NCI-H1105 treated with DMSO at 0.1 percent for 48 hours (cell line): ENCODE measurements around the gene DUSP15.
A peak's percentile ranks its signal among the peaks of the same experiment; 100 is the strongest.
"Not testable (repeated sequence)": the region's sequence is repeated elsewhere in the genome, so short reads cannot be mapped to it uniquely, and the experiment has no call there.

ENCODE experiments used
- DNase-seq: peaks from one replicate; lab custom pipeline; 2025; lab: John Stamatoyannopoulos, UW

Gene DUSP15

DNA sequence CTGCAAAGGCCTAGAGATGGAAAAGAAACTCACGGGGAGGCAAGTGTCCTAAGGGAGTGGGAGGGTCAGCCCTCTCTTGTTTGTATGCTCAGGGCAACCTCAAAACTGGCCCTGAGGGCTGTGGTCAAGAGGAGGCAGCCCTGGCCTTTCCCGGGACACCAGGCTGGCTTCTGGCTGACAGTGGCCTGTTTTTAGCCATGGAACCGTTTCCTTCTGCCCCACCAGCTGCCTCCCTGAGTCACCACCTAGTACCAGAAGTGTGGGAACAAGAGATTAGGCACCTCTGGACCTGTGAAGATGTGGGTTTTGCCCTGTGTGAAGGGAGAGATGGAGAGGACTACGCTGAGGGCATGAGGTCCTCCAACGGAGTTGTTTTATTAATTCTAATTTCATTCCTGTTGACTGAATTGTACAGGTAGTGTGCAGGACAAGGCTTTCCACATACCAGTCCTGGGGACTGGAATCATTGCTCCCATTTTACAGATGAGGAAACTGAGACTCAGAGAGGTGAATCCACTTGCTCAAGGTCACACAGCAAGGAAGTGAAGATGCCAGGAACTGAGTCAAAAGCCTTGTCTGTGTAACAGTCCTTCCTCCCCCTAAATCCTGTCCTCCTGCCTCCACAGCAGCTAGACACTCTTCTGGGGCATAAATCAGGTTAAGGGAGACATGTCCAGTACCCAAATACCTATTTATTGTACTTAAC lies 30.4 kb downstream of the DUSP15 start:
- no peak for DNase-seq

DNA sequence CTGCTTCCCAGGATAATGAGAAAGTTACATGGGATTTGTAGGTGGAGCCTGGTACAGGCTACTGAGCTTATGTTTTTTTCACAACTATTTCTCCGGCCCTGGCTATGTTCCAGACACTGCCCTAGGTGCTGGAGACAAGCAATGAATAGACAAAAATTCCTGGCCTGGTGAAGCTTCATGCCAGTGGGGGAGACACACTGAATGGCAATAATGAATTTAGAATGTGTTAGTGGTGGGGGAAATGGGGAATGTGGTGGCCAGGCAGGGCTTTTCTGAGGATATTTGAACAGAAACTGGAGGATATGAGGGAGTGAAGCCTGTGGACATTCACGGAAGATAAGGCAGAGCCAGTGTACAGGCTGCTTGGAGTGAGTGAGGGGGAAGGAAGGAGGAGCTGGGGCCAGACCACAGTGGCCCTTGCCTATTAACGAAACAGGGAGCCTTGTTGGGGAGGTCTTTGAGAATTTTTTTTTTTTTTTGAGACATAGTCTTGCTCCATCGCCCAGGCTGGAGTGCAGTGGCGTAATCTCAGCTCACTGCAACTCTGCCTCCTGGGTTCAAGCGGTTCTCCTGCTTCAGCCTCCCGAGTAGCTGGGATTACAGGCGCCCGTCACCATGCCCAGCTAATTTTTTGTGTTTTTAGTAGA lies 31.6 kb downstream of the DUSP15 start:
- no peak for DNase-seq

DNA sequence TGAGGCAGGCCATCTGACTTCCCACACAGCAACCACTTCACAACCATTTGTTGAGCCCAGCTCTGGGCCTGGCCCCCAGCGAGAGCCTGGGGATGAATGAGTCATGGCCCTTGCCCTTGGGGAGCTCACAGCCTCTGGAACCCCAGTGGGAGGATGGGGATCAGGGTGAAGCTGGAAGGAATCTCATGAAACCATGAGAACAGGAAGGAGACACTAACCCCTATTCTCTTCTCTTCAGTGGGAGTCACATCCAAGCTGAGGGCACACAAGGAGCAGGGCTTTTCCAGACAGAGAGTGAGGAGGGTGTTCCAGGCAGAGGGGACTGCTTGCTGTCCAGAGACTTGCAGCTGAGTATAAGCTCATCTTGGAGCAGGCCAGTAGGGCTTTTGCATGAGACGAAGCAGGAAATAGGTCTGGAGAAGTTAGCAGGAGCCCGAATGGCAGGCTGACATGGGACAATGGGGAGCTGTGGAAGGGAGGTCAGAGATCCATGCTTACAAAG lies 32.4 kb downstream of the DUSP15 start:
- no peak for DNase-seq

DNA sequence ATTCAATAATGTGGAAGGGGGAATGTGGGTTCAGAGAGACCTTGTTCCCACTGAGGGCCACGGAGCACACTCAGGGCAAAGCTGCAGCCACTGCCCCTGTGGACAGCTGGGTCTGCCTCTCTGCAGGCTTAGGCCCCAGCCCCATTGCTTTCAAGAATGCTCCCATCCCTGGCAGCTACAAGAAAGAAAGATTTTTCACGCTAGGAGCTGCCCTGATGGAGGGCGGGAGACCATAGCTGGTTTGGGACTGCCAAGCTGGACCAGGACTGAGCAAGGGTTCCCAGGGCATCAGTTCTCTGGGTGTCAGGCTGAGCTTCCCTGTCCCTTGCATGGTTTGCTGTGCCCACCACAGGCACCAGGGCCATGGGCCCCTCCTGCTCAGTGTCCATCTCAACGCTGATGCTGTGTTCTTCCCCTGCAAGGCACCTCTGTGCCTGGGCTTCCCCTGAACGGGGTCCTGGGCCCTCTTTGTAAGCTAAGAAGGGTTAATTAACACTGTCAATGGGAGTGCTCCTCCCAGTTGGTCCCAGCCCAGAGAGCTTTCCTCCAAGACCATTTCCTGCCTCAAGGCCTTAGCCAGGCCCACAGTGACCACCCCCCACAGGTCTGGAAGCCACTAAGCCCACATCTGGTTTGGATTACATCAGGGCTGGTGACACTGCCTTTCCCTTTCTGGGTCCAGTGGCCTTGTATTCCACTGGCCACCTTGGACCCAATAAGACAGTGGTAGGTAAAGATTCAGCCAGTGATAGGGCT lies 33.3 kb downstream of the DUSP15 start:
- DNase-seq: no peak

DNA sequence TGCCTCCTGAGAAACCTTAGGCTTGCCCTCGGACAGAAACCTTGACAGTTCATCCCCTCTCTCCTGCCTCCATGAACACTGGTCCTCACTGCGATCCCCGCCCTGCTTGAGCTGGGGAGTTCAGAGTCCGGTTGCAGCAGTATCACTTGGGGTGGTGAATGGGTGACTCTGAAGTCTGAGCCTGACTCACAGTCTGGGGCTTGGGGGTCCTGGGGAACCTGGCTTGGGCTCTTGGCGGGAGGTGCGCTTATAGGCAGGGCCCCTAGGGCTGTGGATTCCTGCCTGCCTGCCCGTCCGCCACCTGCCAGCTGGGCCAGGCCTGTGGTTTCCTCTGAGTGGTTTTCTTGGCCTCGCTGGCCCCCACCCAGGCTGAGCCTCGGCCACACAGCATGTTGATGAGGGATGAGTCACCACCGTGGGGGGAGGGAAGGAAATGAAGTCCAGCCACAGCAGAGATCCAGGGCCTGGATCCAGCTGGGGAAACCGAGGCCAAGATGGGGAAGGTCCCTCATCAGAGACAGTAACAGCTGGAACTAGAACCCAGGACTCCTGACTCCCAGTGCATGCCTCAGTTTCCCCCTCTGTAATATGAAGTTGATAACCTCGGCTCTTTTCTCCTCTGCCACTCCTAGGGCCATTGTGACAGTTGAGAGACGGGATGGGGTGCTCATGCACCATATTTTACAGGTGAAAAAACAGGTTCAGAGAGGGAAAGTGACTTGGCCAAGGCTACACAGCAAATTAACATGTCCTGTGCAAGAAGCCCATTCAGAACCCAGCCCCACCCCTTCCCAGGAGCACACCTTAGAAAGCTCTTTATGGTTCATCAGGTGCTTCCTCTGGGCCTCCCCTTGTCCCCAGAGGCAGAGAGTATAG lies 34.1 kb downstream of the DUSP15 start:
- DNase-seq: no peak

DNA sequence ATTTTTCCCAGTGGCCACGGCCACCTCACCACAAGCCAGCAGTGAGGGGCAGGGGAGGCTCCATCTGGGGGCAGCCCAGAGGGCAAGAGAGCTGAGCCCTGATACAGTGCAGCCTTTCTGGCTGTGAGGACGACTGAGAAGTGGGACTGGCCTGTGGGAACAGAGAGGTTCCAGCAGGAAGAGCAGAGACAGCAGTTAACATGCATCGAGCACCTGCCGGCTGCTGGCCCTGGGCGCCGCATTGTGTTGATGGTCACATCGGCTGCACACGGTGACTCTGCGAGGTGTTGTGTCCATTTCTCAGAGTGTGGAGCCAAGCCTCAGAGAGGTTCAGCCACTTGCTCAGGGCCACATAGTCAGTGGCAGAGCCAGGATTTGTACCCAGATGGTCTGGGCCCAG lies 34.8 kb downstream of the DUSP15 start:
- DNase-seq: no peak

DNA sequence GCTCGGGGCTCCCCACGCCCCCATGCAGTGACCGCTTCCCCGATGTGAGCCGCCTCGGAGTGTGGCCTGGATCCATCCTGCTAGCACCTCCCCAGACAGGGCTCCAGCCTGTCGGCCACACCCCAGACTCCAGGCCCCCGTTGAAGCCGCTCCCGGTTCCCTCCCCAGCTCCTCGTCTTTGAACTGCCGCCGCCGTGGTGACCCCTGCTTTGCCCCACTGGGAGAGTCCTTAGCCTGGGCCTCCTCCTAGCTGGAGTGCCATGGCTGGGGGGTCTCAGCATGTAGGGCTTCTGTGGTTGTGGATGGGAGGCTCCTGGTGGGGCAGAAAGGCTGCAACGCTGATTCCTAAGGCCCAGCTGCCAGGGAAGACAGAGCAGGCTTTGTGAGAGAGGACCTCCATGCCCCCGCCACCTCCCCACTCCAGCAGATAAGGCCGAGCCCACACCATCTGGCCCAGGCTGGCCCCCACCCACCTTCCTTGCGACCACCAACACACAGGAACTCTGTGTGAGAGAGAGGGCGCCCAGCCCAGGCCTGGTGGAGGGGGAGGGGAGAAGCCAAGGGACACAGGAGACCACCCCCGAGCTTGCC lies 36.3 kb downstream of the DUSP15 start:
- DNase-seq: no peak

DNA sequence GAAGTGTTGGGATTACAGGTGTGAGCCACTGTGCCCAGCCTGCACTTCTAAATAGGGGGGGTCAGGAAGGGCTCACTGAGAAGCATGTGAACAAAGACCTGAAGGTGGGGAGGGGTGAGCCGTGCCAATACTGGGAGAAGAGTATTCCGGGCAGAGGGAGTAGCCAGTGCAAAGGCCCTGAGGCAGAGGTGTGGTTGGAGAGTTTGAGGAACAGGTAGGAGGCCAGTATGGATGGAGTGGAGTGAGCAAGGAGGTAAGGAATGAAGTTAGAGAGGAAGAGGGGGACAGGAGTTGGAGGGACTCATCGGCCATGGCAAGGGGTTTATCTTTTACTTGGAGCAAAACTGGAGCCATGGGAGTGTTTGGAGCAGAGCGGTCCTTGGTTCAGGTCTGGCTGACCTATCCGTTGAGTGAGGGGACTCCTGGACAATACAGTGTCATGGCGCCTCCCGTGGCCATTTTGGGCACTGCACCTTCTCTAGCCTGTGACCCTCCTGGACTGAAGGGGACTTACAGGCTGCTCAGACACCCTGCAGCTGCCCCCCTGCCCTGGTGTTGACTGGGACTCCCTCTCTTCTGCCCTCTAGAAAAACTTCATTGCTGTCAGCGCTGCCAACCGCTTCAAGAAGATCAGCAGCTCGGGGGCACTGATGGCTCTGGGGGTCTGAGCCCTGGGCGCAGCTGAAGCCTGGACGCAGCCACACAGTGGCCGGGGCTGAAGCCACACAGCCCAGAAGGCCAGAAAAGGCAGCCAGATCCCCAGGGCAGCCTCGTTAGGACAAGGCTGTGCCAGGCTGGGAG lies 37.0 kb downstream of the DUSP15 start:
- DNase-seq: peak; percentile 9

DNA sequence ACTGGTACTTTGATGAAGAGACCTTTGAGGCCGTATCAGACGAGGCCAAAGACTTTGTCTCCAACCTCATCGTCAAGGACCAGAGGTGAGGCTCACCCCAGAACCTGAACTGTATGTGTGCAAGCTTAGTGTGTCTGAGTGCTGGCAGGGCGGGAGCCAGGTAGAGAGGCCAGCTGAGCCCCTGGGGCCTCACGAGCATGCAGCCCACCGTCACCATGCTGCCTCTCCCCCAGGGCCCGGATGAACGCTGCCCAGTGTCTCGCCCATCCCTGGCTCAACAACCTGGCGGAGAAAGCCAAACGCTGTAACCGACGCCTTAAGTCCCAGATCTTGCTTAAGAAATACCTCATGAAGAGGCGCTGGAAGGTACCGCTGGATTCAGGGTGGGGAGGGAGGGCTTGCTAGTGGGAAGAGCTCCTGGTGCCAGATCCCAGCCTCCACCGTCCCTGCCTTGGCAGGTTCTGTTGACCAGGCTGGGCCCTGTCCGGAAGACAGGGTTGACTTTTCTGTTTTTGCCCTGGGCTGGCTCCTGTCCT lies 38.5 kb downstream of the DUSP15 start:
- no peak for DNase-seq

DNA sequence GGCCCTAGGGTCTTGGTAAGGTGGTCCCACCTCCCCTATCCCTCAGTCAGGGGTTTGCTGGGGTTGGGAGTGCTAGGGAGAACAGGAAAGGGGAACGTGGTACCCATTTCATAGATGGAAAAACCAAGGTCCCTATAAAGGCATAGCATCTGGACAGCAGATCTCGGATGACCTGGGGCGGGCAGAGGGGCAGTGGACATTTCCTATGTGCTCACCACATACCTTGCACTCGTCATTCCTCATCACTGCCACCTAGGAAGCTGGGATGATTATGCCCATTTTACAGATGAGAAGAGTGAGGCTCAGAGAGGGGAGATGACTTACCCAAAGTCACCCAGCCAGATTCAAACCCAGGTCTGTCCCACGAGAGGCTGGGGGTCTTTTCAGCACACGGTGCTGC lies 39.1 kb downstream of the DUSP15 start:
- DNase-seq: no peak

DNA sequence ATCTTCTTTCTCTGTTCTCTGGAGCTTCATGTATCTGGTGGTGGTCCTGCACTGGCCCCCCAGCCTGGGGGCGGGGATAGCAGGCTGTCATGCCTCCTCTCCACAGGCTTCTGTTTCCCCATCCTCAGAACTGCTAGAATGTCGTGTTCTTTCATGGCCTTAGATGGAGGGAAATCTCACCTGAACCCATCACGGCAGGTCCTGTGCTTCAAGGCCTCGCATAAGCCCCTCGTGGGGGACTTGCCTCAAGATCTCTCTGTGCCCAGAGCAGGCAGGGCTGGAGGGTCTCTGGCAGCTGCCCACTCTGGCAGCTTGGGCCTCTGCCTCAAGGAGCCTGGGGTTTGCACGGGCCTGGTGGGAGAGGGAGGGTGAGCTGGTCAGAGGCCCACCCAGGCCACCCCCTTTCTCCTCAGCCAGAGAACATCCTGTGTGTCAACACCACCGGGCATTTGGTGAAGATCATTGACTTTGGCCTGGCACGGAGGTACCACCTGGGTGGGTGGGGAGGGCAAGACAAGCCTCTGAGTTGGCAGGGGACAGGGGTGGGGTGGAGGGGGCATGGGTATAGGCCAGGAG lies 39.8 kb downstream of the DUSP15 start:
- no peak for DNase-seq

DNA sequence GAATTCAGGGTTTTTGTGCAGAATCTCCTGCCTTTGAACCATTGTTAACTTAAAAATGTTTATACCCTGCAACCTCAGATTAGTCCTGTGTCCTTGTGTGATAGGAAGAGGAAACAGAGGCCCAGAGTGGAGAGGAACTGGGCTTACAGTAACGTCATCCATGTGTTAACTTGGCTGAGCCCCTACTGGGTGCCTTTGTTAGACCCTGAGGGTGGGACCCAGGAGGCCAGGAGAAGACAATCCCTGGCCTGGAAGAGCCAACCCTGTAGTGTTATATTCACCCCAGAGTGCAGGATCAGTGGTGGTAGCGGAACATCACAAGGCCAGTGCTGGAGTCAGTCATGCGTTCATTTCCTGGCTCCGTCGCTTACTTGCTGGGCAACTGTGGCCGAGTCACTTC lies 40.6 kb downstream of the DUSP15 start:
- no peak for DNase-seq

DNA sequence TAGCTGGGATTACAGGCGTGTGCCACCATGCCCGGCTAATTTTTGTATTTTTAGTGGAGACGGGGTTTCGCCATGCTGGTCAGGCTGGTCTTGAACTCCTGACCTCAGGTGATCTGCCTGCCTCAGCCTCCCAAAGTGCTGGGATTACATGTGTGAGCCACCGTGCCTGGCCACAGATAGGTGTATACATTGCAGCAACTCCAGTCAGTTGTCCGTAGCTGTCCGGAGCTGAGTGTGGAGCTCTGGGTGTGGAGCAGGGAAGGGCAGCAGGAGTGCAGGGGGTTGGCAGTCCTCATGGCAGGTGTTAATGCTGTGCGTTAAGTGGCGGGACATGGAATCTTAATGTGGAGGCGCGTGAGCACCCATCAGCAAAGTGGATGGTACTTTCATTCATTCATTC lies 42.3 kb downstream of the DUSP15 start:
- DNase-seq: not testable (repeated sequence)

DNA sequence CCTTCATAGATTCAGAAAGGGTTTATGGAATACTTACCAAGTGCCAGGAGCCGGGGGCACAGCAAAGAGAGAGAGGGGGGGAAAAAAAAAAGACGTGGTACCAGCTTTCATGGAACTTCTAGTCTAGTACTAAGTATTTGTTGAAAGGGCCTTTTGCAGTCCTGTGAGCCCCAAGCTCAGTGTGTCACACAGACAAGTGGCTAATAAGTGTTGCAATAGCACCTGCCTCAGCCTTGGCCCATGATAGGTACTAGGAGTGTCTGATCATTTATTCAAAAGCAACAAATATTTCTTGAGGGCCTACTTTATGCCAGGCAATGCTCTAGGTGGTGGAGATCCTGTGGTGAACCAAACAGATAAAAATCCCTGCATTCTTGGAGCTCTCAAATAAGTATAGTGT lies 43.3 kb downstream of the DUSP15 start:
- DNase-seq: no peak

DNA sequence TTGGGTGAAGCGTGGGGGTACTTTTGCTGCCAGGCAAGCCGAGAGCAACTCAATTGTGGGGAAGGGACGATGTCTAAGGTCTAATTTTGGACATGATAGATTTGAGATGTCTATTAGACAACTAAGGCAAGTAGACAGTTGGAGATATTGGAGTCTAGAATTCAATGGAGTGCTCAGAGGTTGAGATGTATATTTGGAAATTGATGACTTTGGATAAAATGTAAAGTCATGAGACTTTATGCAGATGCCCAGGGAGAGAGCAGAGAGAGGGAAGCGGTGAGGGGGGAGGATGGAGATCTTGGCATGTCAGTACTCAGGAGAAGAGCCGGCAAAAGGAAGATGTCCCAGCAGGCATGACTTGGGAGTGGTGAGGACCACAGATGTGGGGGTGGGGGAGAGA lies 44.3 kb downstream of the DUSP15 start:
- no peak for DNase-seq

DNA sequence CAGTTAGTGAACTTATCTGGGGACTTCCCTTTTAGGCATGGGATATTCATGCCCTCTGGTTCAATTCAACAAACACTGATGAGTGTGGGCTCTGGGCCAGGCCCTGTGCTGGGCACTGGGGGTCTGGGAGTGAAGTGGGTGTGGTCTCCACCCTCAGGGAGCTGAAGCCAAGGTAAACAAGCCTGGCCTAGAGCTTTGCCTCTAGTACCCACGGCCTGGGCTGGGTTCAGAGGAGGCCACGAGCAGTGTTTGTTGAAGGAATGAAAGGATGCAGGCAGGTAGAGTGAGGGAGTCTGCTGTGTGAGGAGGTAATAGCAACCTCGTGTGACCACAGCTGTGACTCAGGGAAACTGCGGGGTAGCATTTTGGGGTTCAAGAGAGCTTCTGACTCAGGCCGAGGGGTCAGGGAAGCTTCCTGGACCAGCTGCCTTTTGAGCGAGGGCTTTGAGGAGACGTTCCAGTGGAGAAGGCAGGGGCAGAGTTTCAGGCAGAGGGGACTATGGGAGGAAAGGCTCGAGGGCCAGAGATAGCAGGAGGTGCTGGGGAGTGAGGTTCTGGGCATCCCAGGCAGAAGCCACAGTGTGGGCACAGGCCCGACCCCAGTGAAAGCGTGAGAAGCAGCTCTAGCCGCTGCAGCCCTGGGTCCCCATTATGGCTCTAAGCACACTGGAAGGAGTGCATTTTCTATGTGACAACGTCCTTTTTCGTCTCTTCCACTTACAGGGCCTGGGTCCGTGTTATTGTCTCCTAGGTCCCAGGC lies 45.6 kb downstream of the DUSP15 start:
- DNase-seq: no peak

DNA sequence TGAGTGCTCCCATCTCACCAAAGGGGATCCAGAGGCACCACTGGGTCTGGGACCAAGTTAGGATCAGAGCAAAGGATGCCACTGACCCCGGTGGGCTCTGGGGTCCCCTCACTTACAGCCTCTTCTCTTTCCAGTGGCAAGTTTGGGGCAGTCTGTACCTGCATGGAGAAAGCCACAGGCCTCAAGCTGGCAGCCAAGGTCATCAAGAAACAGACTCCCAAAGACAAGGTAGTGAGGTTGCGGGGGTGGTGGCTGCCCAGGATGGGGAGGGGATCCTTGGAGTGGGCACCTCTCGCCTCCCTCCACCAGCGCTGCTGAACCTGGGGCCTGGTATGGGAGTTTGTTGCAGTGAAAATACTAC lies 46.2 kb downstream of the DUSP15 start:
- DNase-seq: no peak

DNA sequence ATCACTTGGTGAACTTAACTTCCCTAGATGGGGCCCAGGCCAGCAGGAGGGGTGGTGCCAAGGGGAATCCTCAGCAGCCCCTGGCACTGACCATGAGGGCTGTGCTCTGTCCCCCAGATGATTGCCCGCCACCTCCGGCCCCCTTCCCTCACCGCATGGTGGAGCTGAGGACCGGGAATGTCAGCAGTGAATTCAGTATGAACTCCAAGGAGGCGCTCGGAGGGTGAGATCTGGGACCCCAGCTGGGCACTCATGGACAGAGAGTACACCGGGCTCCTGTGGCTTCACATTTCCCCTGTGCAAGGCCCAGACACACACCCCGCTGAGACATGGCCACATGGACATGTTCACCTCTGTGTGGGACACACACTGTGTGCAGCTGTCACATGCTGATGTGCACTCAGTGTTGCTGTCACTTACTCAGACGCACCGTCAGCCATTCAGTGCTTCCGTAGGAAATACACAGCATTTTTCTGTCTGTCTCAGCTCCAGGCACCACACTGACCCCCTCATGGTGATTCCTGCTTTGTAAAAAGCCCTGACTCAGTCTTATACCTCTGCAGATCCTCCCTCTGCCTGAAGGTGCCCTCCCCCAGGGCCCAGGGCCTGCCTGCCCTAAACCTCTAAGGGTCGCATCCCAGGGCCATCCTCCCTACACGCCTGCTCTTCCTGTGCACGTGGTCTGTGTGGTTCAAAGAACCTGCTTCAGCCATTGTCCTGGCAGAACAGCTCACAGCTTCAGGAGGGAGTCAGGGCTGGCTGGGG lies 46.8 kb downstream of the DUSP15 start:
- DNase-seq: no peak
